HFF-Myc (cell line): ENCODE results near the gene SYNE1.

Experiments
- DNase-seq: peaks from one replicate; pipeline ENCODE4 v3.0.0-alpha.2; 2011; ENCODE audit warnings: low read depth; ENCODE audit errors: extremely low read depth
- H3K4me3 ChIP-seq: replicated peaks from 2 replicates; pipeline ENCODE4 v1.5.1; 2011; ENCODE audit warnings: low read depth, mild to moderate bottlenecking, control low read depth, low read length
- TF ChIP-seq, protein P1 (sequence below): IDR thresholded peaks from 2 replicates; pipeline ENCODE4 v1.5.1; 2012; ENCODE audit warnings: mild to moderate bottlenecking, low read depth, low read length, control low read depth; ENCODE audit errors: missing control alignments

The SYNE1 gene

GRCh38 chr6:152226119-152226518 is 411.0 kb downstream of the SYNE1 start:
- DNase-seq, result no peak
- H3K4me3 ChIP-seq, result no peak overlapping the region
- TF ChIP-seq, protein P1, sequence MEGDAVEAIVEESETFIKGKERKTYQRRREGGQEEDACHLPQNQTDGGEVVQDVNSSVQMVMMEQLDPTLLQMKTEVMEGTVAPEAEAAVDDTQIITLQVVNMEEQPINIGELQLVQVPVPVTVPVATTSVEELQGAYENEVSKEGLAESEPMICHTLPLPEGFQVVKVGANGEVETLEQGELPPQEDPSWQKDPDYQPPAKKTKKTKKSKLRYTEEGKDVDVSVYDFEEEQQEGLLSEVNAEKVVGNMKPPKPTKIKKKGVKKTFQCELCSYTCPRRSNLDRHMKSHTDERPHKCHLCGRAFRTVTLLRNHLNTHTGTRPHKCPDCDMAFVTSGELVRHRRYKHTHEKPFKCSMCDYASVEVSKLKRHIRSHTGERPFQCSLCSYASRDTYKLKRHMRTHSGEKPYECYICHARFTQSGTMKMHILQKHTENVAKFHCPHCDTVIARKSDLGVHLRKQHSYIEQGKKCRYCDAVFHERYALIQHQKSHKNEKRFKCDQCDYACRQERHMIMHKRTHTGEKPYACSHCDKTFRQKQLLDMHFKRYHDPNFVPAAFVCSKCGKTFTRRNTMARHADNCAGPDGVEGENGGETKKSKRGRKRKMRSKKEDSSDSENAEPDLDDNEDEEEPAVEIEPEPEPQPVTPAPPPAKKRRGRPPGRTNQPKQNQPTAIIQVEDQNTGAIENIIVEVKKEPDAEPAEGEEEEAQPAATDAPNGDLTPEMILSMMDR, result no peak

- TF ChIP-seq, protein P1, result no peak
- DNase-seq, result no peak
- H3K4me3 ChIP-seq, result no peak overlapping the region
These were observed 411.8 kb downstream of the SYNE1 start for GRCh38 chr6:152225241-152225934.

- TF ChIP-seq, protein P1, result no peak
- H3K4me3 ChIP-seq, result no peak overlapping the region
- no peak for DNase-seq
These were observed 413.5 kb downstream of the SYNE1 start for GRCh38 chr6:152223636-152224035.

DNA sequence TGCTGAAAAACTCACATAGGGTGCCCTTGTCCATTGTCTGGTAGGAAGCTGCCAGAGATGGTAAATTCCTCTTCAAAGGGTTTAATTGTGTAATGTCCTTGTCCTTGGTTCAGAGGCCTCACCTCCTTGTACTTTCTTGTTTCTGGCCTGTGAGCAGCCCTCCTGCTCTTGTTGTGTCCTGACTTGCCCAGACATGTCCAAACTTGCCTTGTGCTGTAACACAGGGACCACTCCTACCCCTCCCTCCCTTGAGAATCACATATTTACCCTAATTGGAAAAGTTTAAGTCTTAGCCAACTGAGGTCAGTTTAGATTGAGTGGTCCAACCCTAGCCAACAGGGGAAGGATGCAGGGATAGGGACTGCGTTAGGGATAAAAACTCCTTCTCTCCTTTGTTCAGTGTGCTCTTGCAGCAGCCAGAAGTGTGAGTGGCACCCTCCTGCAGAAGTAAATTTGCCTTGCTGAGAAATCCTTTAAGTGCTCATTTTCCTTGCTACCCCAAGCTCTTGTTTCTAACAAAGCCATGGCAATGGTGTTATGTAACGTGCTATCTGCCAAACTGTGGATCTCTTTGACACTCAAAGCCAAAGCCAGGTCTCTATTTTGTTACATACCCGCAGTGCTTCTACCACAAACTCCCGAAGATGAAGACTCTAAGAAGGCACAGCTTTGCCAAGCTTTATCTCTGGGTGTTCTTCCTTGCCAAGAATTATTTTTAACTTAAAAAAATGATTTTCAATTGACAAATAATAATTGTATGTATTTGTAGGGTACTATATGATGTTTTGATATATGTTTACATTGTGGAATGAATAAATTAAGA is 415.1 kb downstream of the SYNE1 start:
- no peak for DNase-seq
- TF ChIP-seq, protein P1, result no peak
- H3K4me3 ChIP-seq, result no peak overlapping the region

GRCh38 chr6:152220786-152221185 is 416.4 kb downstream of the SYNE1 start:
- TF ChIP-seq, protein P1, result no peak
- peak; percentile 86 for DNase-seq
- H3K4me3 ChIP-seq, result no peak overlapping the region

GRCh38 chr6:152218887-152219286 is 418.3 kb downstream of the SYNE1 start:
- no peak for DNase-seq
- TF ChIP-seq, protein P1, result no peak
- H3K4me3 ChIP-seq, result no peak overlapping the region
